ENCODE data around the gene FAM90A26.
"Not testable (repeated sequence)": the region's sequence is repeated elsewhere in the genome, so short reads cannot be mapped to it uniquely, and the experiment has no call there.

FAM90A26 gene

GRCh38 chr4:9169791-9170459 lies at the start of gene FAM90A26:
Gene FAM90A26, plus strand, starts transcription at chr4:9170409. Its CDS starts 2,764 bp downstream, at chr4:9173173.
- DNase-seq (ENCODE audit: low read depth): not testable (repeated sequence)

- DNase-seq (ENCODE audit: low read depth): peak; percentile 74
Observed at GRCh38 chr4:9122711-9123110, 47.5 kb upstream of the FAM90A26 start.

GRCh38 chr4:9123572-9124007 lies 46.6 kb upstream of the FAM90A26 start:
- peak; percentile 75 for DNase-seq (ENCODE audit: low read depth)

- not testable (repeated sequence) for DNase-seq (ENCODE audit: low read depth)
Observed at GRCh38 chr4:9125601-9126161, 44.5 kb upstream of the FAM90A26 start.

- peak; percentile 92 for DNase-seq (ENCODE audit: low read depth)
Observed at GRCh38 chr4:9131420-9131819, 38.8 kb upstream of the FAM90A26 start.

- DNase-seq (ENCODE audit: low read depth): not testable (repeated sequence)
Observed at GRCh38 chr4:9132849-9133248, 37.4 kb upstream of the FAM90A26 start.

- DNase-seq (ENCODE audit: low read depth): peak; percentile 42
Observed at GRCh38 chr4:9134011-9134410, 36.2 kb upstream of the FAM90A26 start.

GRCh38 chr4:9134556-9134955 lies 35.7 kb upstream of the FAM90A26 start:
- DNase-seq (ENCODE audit: low read depth): peak; percentile 79

- DNase-seq (ENCODE audit: low read depth): not testable (repeated sequence)
Observed at GRCh38 chr4:9141050-9141449, 29.2 kb upstream of the FAM90A26 start.

- DNase-seq (ENCODE audit: low read depth): not testable (repeated sequence)
Observed at GRCh38 chr4:9142786-9143185, 27.4 kb upstream of the FAM90A26 start.

GRCh38 chr4:9143421-9144080 lies 26.7 kb upstream of the FAM90A26 start:
- DNase-seq (ENCODE audit: low read depth): no peak

- no peak for DNase-seq (ENCODE audit: low read depth)
Observed at GRCh38 chr4:9146967-9147366, 23.2 kb upstream of the FAM90A26 start.

GRCh38 chr4:9147368-9147767 lies 22.8 kb upstream of the FAM90A26 start:
- not testable (repeated sequence) for DNase-seq (ENCODE audit: low read depth)

GRCh38 chr4:9148611-9149409 lies 21.4 kb upstream of the FAM90A26 start:
- DNase-seq (ENCODE audit: low read depth): peak; percentile 55

- not testable (repeated sequence) for DNase-seq (ENCODE audit: low read depth)
Observed at GRCh38 chr4:9151809-9152179, 18.4 kb upstream of the FAM90A26 start.

GRCh38 chr4:9152180-9153007 lies 17.8 kb upstream of the FAM90A26 start:
- DNase-seq (ENCODE audit: low read depth): peak; percentile 96

GRCh38 chr4:9153008-9153570 lies 17.1 kb upstream of the FAM90A26 start:
- DNase-seq (ENCODE audit: low read depth): peak; percentile 99

GRCh38 chr4:9153571-9154157 lies 16.5 kb upstream of the FAM90A26 start:
- peak; percentile 68 for DNase-seq (ENCODE audit: low read depth)

- DNase-seq (ENCODE audit: low read depth): not testable (repeated sequence)
Observed at GRCh38 chr4:9155101-9155886, 14.9 kb upstream of the FAM90A26 start.

GRCh38 chr4:9158392-9158791 lies 11.8 kb upstream of the FAM90A26 start:
- not testable (repeated sequence) for DNase-seq (ENCODE audit: low read depth)

Measured in amniotic epithelial cell (primary cell).